Esophagus muscularis mucosa (tissue), 4 donors: ENCODE results near the gene RYR1.

Source experiments
- CTCF ChIP-seq, 3 experiments: fragments of 200-600 bp in 2 of 3; fragments of 450-650 bp in 1 of 3; sonication (generic) in 2 of 3; IDR thresholded peaks; one replicate each; pipeline ENCODE4 v1.5.1; 2017 to 2019; ENCODE audit warnings: antibody characterized with exemption in 3 of 3, mild to moderate bottlenecking in 2 of 3, moderate library complexity in 1 of 3
- EP300 ChIP-seq: sonication (generic); formaldehyde crosslinking; IDR thresholded peaks from one replicate; pipeline ENCODE4 v1.6.1; 2017; ENCODE audit warnings: antibody characterized with exemption
- POLR2A ChIP-seq: fragments of 450-650 bp; IDR thresholded peaks from one replicate; pipeline ENCODE4 v1.6.1; 2017; ENCODE audit warnings: antibody characterized with exemption, moderate library complexity, mild to moderate bottlenecking, low read depth

GRCh38 chr19:38385804-38386257 lies 47.7 kb upstream of the RYR1 start:
- TF ChIP-seq CTCF (IDR thresholded peaks at IDR 0.05) (no peak), EP300 (no peak), POLR2A (no peak)
